ENCODE measurements around the gene VPS52.

Gene VPS52

DNA sequence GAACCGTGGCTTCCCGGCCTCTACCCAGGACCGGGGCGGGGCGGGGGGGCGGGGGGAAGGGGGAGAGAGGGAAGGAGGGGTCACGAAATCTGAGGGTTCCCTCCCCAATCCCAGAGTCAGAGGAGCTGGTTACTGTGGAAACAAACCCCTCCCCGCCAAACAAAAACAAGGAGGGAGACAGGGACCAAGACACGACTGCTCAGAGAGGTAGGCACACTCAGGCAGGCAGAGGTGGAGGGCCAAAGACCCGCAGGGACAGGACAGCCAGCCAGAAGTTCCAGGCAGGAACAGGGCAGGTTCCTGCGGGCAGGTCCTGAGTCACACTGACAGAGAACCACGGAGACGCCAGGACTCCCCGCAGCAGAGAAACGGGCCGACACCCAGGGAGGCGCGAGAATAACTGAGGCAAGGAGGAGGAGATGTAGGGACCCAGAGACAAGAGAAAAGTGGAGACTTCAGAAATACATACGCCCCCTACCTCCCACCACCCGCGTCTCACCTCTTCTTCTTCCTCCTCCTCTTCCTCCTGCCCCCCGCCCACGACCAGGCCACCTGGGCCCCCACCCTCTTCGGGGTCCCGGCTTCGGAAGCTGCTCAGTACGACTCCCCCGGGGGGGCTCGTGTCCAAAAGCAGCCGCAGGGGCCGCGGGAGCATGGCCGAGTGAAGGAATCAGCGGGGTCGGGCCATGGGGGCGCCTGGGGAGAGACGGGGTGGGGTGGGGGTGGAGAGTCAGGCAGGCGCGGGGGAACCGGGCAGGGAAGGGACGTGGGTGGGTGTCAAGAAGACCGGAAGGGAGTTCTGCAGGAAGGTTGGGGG, 26.5 kb upstream of the VPS52 start:
- peaks cover 7 to 34% of the 10 kb centered on the region in 2 experiments; a peak in 2 of 3 replicates for H3K36me3 ChIP-seq (ENCODE audit: control insufficient read depth in 2 of 2, insufficient read depth in 1 of 2, low read length in 2 of 2)
- no peaks in the 10 kb centered on the region for H3K9me3 ChIP-seq (ENCODE audit: control insufficient read depth, insufficient read depth, low read depth, low read length)
- CTCF ChIA-PET: interaction anchor here (0.8 to 1.9 kb wide), 9 partner anchors 9 to 116 kb away, joined by 3 to 53 read pairs (median 6); partner anchors contain the start of genes B3GALT4, PFDN6, TAPBP and WDR46
- H3K27ac ChIP-seq (ENCODE audit: extremely low read depth, low read depth, low read length): peak overlapping the region; percentile 91; the same call in 1 of the 2 replicates
- no peaks in the 10 kb centered on the region for H3K4me1 ChIP-seq (ENCODE audit: control insufficient read depth, insufficient read depth, low read length)
- POLR2A ChIA-PET: interaction anchor here (0.5 to 3.6 kb wide), 17 partner anchors 9 to 347 kb away, joined by 3 to 57 read pairs (median 8); partner anchors contain the start of genes B3GALT4, HSD17B8, PFDN6 and PHF1
- H3K4me3 ChIP-seq (ENCODE audit: low read depth, low read length): peak overlapping the region; percentile 74
- no peak for TF ChIP-seq ZNF223 (tag by site-specific recombination; IDR thresholded peaks at IDR 0.05)
- TF ChIP-seq, protein P1, sequence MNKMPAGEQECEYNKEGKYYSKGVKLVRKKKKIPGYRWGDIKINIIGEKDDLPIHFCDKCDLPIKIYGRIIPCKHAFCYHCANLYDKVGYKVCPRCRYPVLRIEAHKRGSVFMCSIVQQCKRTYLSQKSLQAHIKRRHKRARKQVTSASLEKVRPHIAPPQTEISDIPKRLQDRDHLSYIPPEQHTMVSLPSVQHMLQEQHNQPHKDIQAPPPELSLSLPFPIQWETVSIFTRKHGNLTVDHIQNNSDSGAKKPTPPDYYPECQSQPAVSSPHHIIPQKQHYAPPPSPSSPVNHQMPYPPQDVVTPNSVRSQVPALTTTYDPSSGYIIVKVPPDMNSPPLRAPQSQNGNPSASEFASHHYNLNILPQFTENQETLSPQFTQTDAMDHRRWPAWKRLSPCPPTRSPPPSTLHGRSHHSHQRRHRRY (tag by site-specific recombination; IDR thresholded peaks at IDR 0.05): no peak
- TF ChIP-seq ZNF560 (tag by site-specific recombination; IDR thresholded peaks at IDR 0.05; ENCODE audit: borderline replicate concordance): no peak
- TF ChIP-seq, protein P2, sequence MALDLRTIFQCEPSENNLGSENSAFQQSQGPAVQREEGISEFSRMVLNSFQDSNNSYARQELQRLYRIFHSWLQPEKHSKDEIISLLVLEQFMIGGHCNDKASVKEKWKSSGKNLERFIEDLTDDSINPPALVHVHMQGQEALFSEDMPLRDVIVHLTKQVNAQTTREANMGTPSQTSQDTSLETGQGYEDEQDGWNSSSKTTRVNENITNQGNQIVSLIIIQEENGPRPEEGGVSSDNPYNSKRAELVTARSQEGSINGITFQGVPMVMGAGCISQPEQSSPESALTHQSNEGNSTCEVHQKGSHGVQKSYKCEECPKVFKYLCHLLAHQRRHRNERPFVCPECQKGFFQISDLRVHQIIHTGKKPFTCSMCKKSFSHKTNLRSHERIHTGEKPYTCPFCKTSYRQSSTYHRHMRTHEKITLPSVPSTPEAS (tag by site-specific recombination; IDR thresholded peaks at IDR 0.05): no peak
- TF ChIP-seq ZNF391 (tag by site-specific recombination; IDR thresholded peaks at IDR 0.05; ENCODE audit: borderline replicate concordance, low read depth): no peak
- TF ChIP-seq ZNF324 (tag by site-specific recombination; IDR thresholded peaks at IDR 0.05): no peak
- TF ChIP-seq ZNF521 (tag by site-specific recombination; IDR thresholded peaks at IDR 0.05): no peak
- no peak for TF ChIP-seq ZSCAN23 (tag by site-specific recombination; IDR thresholded peaks at IDR 0.05)
- TF ChIP-seq WT1 (tag by site-specific recombination; IDR thresholded peaks at IDR 0.05): no peak; the same call in 1 of the 2 replicates
- no peak for TF ChIP-seq ZNF138 (tag by site-specific recombination; IDR thresholded peaks at IDR 0.05; ENCODE audit: borderline replicate concordance)
- no peak for TF ChIP-seq ZNF169 (tag by site-specific recombination; IDR thresholded peaks at IDR 0.05)
- no peak for TF ChIP-seq ZNF174 (tag by site-specific recombination; IDR thresholded peaks at IDR 0.05)
- no peak for TF ChIP-seq ZNF221 (tag by site-specific recombination; IDR thresholded peaks at IDR 0.05; ENCODE audit: borderline replicate concordance)
- no peak for TF ChIP-seq ZNF37A (tag by site-specific recombination; IDR thresholded peaks at IDR 0.05)
- TF ChIP-seq KLF16 (tag by site-specific recombination; IDR thresholded peaks at IDR 0.05): no peak
- no peak for TF ChIP-seq ZNF670 (tag by site-specific recombination; IDR thresholded peaks at IDR 0.05; ENCODE audit: low read depth)
- TF ChIP-seq, protein P3, sequence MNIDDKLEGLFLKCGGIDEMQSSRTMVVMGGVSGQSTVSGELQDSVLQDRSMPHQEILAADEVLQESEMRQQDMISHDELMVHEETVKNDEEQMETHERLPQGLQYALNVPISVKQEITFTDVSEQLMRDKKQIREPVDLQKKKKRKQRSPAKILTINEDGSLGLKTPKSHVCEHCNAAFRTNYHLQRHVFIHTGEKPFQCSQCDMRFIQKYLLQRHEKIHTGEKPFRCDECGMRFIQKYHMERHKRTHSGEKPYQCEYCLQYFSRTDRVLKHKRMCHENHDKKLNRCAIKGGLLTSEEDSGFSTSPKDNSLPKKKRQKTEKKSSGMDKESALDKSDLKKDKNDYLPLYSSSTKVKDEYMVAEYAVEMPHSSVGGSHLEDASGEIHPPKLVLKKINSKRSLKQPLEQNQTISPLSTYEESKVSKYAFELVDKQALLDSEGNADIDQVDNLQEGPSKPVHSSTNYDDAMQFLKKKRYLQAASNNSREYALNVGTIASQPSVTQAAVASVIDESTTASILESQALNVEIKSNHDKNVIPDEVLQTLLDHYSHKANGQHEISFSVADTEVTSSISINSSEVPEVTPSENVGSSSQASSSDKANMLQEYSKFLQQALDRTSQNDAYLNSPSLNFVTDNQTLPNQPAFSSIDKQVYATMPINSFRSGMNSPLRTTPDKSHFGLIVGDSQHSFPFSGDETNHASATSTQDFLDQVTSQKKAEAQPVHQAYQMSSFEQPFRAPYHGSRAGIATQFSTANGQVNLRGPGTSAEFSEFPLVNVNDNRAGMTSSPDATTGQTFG (tag by site-specific recombination; IDR thresholded peaks at IDR 0.05; ENCODE audit: borderline replicate concordance): no peak
- TF ChIP-seq KLF10 (tag by site-specific recombination; IDR thresholded peaks at IDR 0.05): no peak
- peak; percentile 32 for TF ChIP-seq SP2 (tag by site-specific recombination; IDR thresholded peaks at IDR 0.05)
- TF ChIP-seq ZSCAN30 (tag by site-specific recombination; IDR thresholded peaks at IDR 0.05): no peak
- no peak for TF ChIP-seq ZNF548 (tag by site-specific recombination; IDR thresholded peaks at IDR 0.05)
- no peak for TF ChIP-seq HOXA7 (CRISPR knock-in tag; IDR thresholded peaks at IDR 0.05; ENCODE audit: borderline replicate concordance)
- TF ChIP-seq ZNF791 (tag by site-specific recombination; IDR thresholded peaks at IDR 0.05): no peak
- no peak for TF ChIP-seq ZNF146 (tag by site-specific recombination; IDR thresholded peaks at IDR 0.05)
- TF ChIP-seq BCL11B (tag by site-specific recombination; IDR thresholded peaks at IDR 0.05; ENCODE audit: low read depth): no peak
- TF ChIP-seq, protein P4, sequence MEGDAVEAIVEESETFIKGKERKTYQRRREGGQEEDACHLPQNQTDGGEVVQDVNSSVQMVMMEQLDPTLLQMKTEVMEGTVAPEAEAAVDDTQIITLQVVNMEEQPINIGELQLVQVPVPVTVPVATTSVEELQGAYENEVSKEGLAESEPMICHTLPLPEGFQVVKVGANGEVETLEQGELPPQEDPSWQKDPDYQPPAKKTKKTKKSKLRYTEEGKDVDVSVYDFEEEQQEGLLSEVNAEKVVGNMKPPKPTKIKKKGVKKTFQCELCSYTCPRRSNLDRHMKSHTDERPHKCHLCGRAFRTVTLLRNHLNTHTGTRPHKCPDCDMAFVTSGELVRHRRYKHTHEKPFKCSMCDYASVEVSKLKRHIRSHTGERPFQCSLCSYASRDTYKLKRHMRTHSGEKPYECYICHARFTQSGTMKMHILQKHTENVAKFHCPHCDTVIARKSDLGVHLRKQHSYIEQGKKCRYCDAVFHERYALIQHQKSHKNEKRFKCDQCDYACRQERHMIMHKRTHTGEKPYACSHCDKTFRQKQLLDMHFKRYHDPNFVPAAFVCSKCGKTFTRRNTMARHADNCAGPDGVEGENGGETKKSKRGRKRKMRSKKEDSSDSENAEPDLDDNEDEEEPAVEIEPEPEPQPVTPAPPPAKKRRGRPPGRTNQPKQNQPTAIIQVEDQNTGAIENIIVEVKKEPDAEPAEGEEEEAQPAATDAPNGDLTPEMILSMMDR (tag by site-specific recombination; IDR thresholded peaks at IDR 0.05): peak; percentile 53; the same call in 1 of the 2 replicates
- no peak for TF ChIP-seq KLF7 (tag by site-specific recombination; IDR thresholded peaks at IDR 0.05; ENCODE audit: borderline replicate concordance)
- TF ChIP-seq ZNF416 (tag by site-specific recombination; IDR thresholded peaks at IDR 0.05): no peak
- peak; percentile 89 for TF ChIP-seq ZNF335 (tag by site-specific recombination; conservative IDR thresholded peaks at IDR 0.05)
- 0 out of 2 replicates have a peak, but pooled peaks have one; percentile 17 for TF ChIP-seq ZNF623 (tag by site-specific recombination; IDR thresholded peaks at IDR 0.05)
- no peak for TF ChIP-seq ZNF843 (tag by site-specific recombination; IDR thresholded peaks at IDR 0.05)
- peak; percentile 35; the same call in 1 of the 2 replicates for TF ChIP-seq ZBTB17 (tag by site-specific recombination; IDR thresholded peaks at IDR 0.05)
- TF ChIP-seq SP3 (tag by site-specific recombination; IDR thresholded peaks at IDR 0.05): no peak; the same call in 1 of the 2 replicates
